ENCODE results near the gene XAGE2.

The XAGE2 gene

GRCh38 chrX:52424656-52425055, 55.8 kb downstream of the XAGE2 start:
- DNase-seq (ENCODE audit: low spot score) (no peak), FAIRE-seq (no peak)
